Lower leg skin (tissue), 3 donors: Measurements from ENCODE around the gene AUTS2.

Experiments used
- POLR2A ChIP-seq, 2 donors: fragments of 450-650 bp; IDR thresholded peaks; one replicate each; pipeline ENCODE4 v1.6.1; 2016 to 2017; ENCODE audit warnings: antibody characterized with exemption in 2 of 2, mild to moderate bottlenecking in 1 of 2, moderate library complexity in 1 of 2
- TF ChIP-seq, protein P1 (sequence below), 3 donors: fragments of 450-650 bp; IDR thresholded peaks; one replicate each; pipeline ENCODE4 v1.5.1; 2016; ENCODE audit warnings: antibody characterized with exemption in 3 of 3, mild to moderate bottlenecking in 3 of 3, moderate library complexity in 2 of 3

DNA sequence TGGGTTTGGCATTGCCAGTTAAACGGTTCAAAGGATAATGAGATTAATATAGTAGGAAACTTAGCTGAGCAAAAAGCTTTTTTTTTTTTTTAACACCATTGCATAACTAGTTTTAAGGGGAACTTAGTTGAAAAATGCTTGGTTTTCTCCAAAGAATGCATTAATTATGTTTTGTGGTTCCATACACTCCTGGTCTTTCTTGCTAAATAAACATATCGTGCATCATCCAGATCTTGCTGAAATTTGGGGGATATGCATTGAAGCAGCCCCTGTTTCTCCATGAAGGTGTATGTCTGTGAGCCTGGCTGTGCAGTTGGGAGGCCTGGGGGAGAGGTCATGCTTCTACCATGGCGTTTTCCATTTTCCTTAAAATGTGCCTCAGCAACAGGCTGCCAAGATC lies 975.4 kb downstream of the AUTS2 start:
- TF ChIP-seq, protein P1, sequence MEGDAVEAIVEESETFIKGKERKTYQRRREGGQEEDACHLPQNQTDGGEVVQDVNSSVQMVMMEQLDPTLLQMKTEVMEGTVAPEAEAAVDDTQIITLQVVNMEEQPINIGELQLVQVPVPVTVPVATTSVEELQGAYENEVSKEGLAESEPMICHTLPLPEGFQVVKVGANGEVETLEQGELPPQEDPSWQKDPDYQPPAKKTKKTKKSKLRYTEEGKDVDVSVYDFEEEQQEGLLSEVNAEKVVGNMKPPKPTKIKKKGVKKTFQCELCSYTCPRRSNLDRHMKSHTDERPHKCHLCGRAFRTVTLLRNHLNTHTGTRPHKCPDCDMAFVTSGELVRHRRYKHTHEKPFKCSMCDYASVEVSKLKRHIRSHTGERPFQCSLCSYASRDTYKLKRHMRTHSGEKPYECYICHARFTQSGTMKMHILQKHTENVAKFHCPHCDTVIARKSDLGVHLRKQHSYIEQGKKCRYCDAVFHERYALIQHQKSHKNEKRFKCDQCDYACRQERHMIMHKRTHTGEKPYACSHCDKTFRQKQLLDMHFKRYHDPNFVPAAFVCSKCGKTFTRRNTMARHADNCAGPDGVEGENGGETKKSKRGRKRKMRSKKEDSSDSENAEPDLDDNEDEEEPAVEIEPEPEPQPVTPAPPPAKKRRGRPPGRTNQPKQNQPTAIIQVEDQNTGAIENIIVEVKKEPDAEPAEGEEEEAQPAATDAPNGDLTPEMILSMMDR (IDR thresholded peaks at IDR 0.05): no peak
- TF ChIP-seq POLR2A (IDR thresholded peaks at IDR 0.05): no peak
